DOHH2 (cell line): ENCODE results near the gene EIF4B.

Experiments
- H3F3A ChIP-seq: fragments of 200-600 bp; sonication (generic), shearing (Covaris generic); 2 replicates; pipeline ENCODE4 v1.6.0; 2016; ENCODE audit warnings: antibody characterized with exemption, mild to moderate bottlenecking; ENCODE audit not compliant: control insufficient read depth, insufficient read depth
- H3K27ac ChIP-seq: fragments of 200-600 bp; sonication (generic); 2 replicates; pipeline ENCODE4 v1.5.1; 2014; ENCODE audit warnings: low read depth, mild to moderate bottlenecking, low read length, moderate library complexity
- H3K27me3 ChIP-seq: fragments of 200-600 bp; sonication (generic); 2 replicates; pipeline ENCODE4 v1.6.1; 2014; ENCODE audit warnings: mild to moderate bottlenecking, low read length, mixed read lengths; ENCODE audit not compliant: control insufficient read depth
- H3K36me3 ChIP-seq: fragments of 200-600 bp; sonication (generic); 2 replicates; pipeline ENCODE4 v1.6.1; 2014; ENCODE audit warnings: mild to moderate bottlenecking, low read length, moderate library complexity, mixed read lengths; ENCODE audit not compliant: control insufficient read depth
- H3K4me1 ChIP-seq: fragments of 200-600 bp; sonication (generic); 2 replicates; pipeline ENCODE4 v1.6.1; 2014; ENCODE audit warnings: mild to moderate bottlenecking, low read length, mixed read lengths; ENCODE audit not compliant: control insufficient read depth
- H3K4me2 ChIP-seq: fragments of 200-600 bp; sonication (generic); 2 replicates; pipeline ENCODE4 v1.6.0; 2014; ENCODE audit warnings: mild to moderate bottlenecking, low read length, moderate library complexity
- H3K4me3 ChIP-seq: fragments of 200-600 bp; sonication (generic); 2 replicates; pipeline ENCODE4 v1.5.1; 2014; ENCODE audit warnings: mild to moderate bottlenecking, low read length, mixed read lengths
- H3K79me2 ChIP-seq: fragments of 200-600 bp; sonication (generic); 2 replicates; pipeline ENCODE4 v1.6.1; 2014; ENCODE audit warnings: mild to moderate bottlenecking, low read length, mixed read lengths; ENCODE audit not compliant: control insufficient read depth
- H3K9me2 ChIP-seq: fragments of 200-600 bp; sonication (generic); replicated peaks from 2 replicates; pipeline ENCODE4 v1.6.1; 2014; ENCODE audit warnings: mild to moderate bottlenecking, low read length, mixed read lengths; ENCODE audit not compliant: control insufficient read depth
- H3K9me3 ChIP-seq: fragments of 200-600 bp; sonication (generic); 2 replicates; pipeline ENCODE4 v1.6.1; 2014; ENCODE audit warnings: antibody characterized with exemption, low read length, mixed read lengths; ENCODE audit not compliant: control insufficient read depth, insufficient read depth
- H4K20me1 ChIP-seq: fragments of 200-600 bp; sonication (generic); 2 replicates; pipeline ENCODE4 v1.6.0; 2014; ENCODE audit warnings: low read depth, mild to moderate bottlenecking, antibody characterized with exemption, low read length, moderate library complexity; ENCODE audit not compliant: control insufficient read depth, insufficient read depth
- CTCF ChIP-seq: fragments of 200-600 bp; sonication (generic); IDR thresholded peaks from one replicate; pipeline ENCODE4 v1.5.1; 2014; ENCODE audit warnings: antibody characterized with exemption, mild to moderate bottlenecking, low read depth, low read length; ENCODE audit not compliant: poor library complexity, severe bottlenecking
- EZH2phosphoT487 ChIP-seq: fragments of 200-600 bp; sonication (generic); IDR thresholded peaks from 2 replicates; pipeline ENCODE4 v1.6.1; 2017; ENCODE audit warnings: borderline replicate concordance, mild to moderate bottlenecking, antibody characterized with exemption, low read length, moderate library complexity, mixed read lengths

The EIF4B gene

GRCh38 chr12:52965337-52965731 is 40.9 kb upstream of the EIF4B start:
- no peaks in the 10 kb centered on the region for H3K4me1 ChIP-seq
- H3K9me2 ChIP-seq, result no peaks in the 10 kb centered on the region
- no peaks in the 10 kb centered on the region for H3F3A ChIP-seq
- no peaks in the 10 kb centered on the region for H3K27me3 ChIP-seq
- H4K20me1 ChIP-seq, result no peaks in the 10 kb centered on the region
- H3K4me2 ChIP-seq, result no peak overlapping the region
- H3K36me3 ChIP-seq, result no peaks in the 10 kb centered on the region
- H3K79me2 ChIP-seq, result no peaks in the 10 kb centered on the region
- no peak overlapping the region for H3K27ac ChIP-seq
- H3K4me3 ChIP-seq, result no peak overlapping the region
- H3K9me3 ChIP-seq, result no peaks in the 10 kb centered on the region
- TF ChIP-seq EZH2phosphoT487 (no peak), CTCF (no peak)

GRCh38 chr12:52969166-52969795 is 37.0 kb upstream of the EIF4B start:
- Histone ChIP-seq H3F3A (no peaks in the 10 kb centered on the region), H4K20me1 (no peaks in the 10 kb centered on the region), H3K4me2 (no peak overlapping the region), H3K4me1 (no peaks in the 10 kb centered on the region), H3K36me3 (no peaks in the 10 kb centered on the region), H3K4me3 (no peak overlapping the region), H3K27ac (no peak overlapping the region), H3K9me3 (no peaks in the 10 kb centered on the region), H3K9me2 (no peaks in the 10 kb centered on the region), H3K79me2 (no peaks in the 10 kb centered on the region; the same call in 1 of the 2 replicates), H3K27me3 (no peaks in the 10 kb centered on the region)
- TF ChIP-seq EZH2phosphoT487 (no peak), CTCF (no peak)

GRCh38 chr12:52969828-52970569 is 36.3 kb upstream of the EIF4B start:
- Histone ChIP-seq H3K36me3 (no peaks in the 10 kb centered on the region), H3K27ac (no peak overlapping the region), H3K79me2 (no peaks in the 10 kb centered on the region; the same call in 1 of the 2 replicates), H4K20me1 (no peaks in the 10 kb centered on the region), H3K4me3 (no peak overlapping the region), H3K27me3 (no peaks in the 10 kb centered on the region), H3F3A (no peaks in the 10 kb centered on the region), H3K9me2 (no peaks in the 10 kb centered on the region), H3K4me1 (no peaks in the 10 kb centered on the region), H3K9me3 (no peaks in the 10 kb centered on the region), H3K4me2 (no peak overlapping the region)
- no peak for TF ChIP-seq CTCF
